Gastrocnemius medialis (tissue), 4 donors: ENCODE data around the gene DIPK1A. TPM values are rescaled to one million over a fixed set of nuclear protein-coding genes. Genes with fewer than 3 reads are reported as not detected.
"Not testable (repeated sequence)": the region's sequence is repeated elsewhere in the genome, so short reads cannot be mapped to it uniquely, and the experiment has no call there.

ENCODE experiments used
- ATAC-seq, 2 donors: fragments of 150-250 bp; one replicate each; pipeline ENCODE4 v1.9.1; 2016
- DNase-seq, 2 donors: peaks; one replicate each; pipeline ENCODE4 v3.0.0-alpha.2; 2019
- H3K27ac ChIP-seq, 4 donors: fragments of 200-600 bp; sonication (generic); 1 replicate in 1 of 4; 2 replicates in 3 of 4; pipeline ENCODE4 v1.5.1; 2016 to 2018; ENCODE audit warnings: mild to moderate bottlenecking in 2 of 4, moderate library complexity in 1 of 4
- H3K27me3 ChIP-seq, 3 donors: fragments of 200-600 bp; sonication (generic) in 2 of 3; 1 replicate in 1 of 3; 2 replicates in 2 of 3; pipeline versions ENCODE4 v1.5.1 to v1.6.0; 2016 to 2019; ENCODE audit warnings: mild to moderate bottlenecking in 1 of 3, moderate library complexity in 1 of 3
- H3K36me3 ChIP-seq, 2 donors: fragments of 200-600 bp; sonication (generic) in 1 of 2; one replicate each; pipeline ENCODE4 v1.5.1; 2017 to 2018
- H3K4me1 ChIP-seq, 2 donors: fragments of 200-600 bp; sonication (generic) in 1 of 2; one replicate each; pipeline ENCODE4 v1.5.1; 2016 to 2017; ENCODE audit warnings: mild to moderate bottlenecking in 2 of 2
- H3K4me3 ChIP-seq, 4 donors: fragments of 200-600 bp; sonication (generic) in 3 of 4; 1 replicate in 1 of 4; 2 replicates in 3 of 4; pipeline ENCODE4 v1.5.1; 2016 to 2019; ENCODE audit warnings: mild to moderate bottlenecking in 2 of 4
- H3K9me3 ChIP-seq, 3 donors: fragments of 200-600 bp; sonication (generic) in 2 of 3; 1 replicate in 1 of 3; 2 replicates in 2 of 3; pipeline ENCODE4 v1.5.1; 2016 to 2019
- CTCF ChIP-seq, 5 experiments: fragments of 450-650 bp in 3 of 5; fragments of 200-600 bp in 2 of 5; sonication (generic) in 2 of 5; IDR thresholded peaks in 4 of 5; conservative IDR thresholded peaks in 1 of 5; 1 replicate in 4 of 5; 2 replicates in 1 of 5; pipeline ENCODE4 v1.5.1; 2016 to 2019; ENCODE audit warnings: antibody characterized with exemption in 5 of 5, mild to moderate bottlenecking in 3 of 5, moderate library complexity in 3 of 5
- POLR2A ChIP-seq, 2 donors: fragments of 450-650 bp; IDR thresholded peaks; one replicate each; pipeline ENCODE4 v1.6.1; 2017; ENCODE audit warnings: antibody characterized with exemption in 2 of 2, mild to moderate bottlenecking in 2 of 2, moderate library complexity in 2 of 2
- in situ Hi-C, 4 donors: fragments of 200-750 bp; cut with MboI; loops; one replicate each; pipeline versions ENCODE4 v1.15.0 to v1.8.0; 2017; ENCODE audit warnings: low sequenced_read_pairs in 4 of 4
- intact Hi-C: fragments of 100-400 bp; cut with DNase I; formaldehyde crosslinking; loops from one replicate; pipeline ENCODE4 v1.15.1; 2023; ENCODE audit warnings: low total_unique reads
- total RNA-seq, 4 donors: library from RNA; depleted of rRNA; stranded (reverse); fragments of >200 nt; gene quantifications; one replicate each; pipeline versions ENCODE4 v1.1.0 to v1.2.3, GENCODE V29; 2016

The DIPK1A gene
- total RNA-seq, 4 donors from 2014 or later: 3.3 to 9.2 (median 4.7) TPM

DNA sequence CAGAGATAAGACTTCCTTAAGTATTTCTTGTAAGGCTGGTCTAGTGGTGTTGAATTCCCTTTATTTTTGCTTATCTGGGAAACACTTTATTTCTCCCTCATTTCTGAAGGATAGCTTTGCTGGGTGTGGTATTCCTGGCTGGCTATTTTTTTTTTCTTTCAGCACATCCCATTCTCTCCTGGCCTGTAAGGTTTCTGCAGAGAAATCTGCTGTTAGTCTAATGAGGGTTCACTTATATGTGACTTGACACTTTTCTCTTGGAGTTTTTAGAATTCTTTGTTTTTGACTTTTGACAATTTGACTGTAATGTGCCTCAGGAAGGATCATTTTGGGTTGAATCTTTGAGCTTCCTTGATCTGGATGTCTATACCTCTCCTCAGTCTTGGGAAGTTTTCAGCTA lies 61.5 kb downstream of the DIPK1A start:
- H3K27ac ChIP-seq: no peak overlapping the region
- H3K4me3 ChIP-seq: no peak overlapping the region
- no peak for TF ChIP-seq CTCF (IDR thresholded peaks at IDR 0.05 in 4 of 5, conservative IDR thresholded peaks at IDR 0.05 in 1 of 5)
- no peak for TF ChIP-seq POLR2A (IDR thresholded peaks at IDR 0.05)
- H3K27me3 ChIP-seq: no peaks in the 10 kb centered on the region
- intact Hi-C loops: no loop called here
- in situ Hi-C loops: no loop called here
- H3K36me3 ChIP-seq: peaks cover 0 to 5% of the 10 kb centered on the region in 2 donors
- H3K4me1 ChIP-seq: peaks cover 0 to 4% of the 10 kb centered on the region in 2 donors
- DNase-seq (no peak), ATAC-seq (no peak)
- H3K9me3 ChIP-seq: no peaks in the 10 kb centered on the region

DNA sequence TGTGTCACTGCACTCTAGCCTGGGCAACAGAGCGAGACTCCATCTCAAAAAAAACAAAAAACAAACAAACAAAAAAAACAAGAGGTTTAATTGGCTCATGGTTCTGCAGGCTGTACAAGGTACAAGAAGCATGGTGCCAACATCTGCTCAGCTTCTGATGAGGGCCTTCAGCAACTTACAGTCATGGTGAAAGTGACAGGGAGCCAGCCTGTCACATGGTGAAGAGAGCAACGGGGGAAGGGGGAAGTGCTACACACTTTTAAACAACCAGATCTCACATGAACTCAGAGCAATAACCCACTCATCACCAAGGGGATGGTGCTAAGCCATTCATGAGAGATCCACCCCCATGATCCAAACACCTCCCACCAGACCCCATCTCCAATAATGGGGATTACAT lies 63.2 kb downstream of the DIPK1A start:
- H3K4me1 ChIP-seq, H3K27ac ChIP-seq, in situ Hi-C loops, H3K4me3 ChIP-seq, H3K36me3 ChIP-seq, ATAC-seq, DNase-seq, H3K27me3 ChIP-seq, H3K9me3 ChIP-seq, intact Hi-C loops: not testable (repeated sequence)

DNA sequence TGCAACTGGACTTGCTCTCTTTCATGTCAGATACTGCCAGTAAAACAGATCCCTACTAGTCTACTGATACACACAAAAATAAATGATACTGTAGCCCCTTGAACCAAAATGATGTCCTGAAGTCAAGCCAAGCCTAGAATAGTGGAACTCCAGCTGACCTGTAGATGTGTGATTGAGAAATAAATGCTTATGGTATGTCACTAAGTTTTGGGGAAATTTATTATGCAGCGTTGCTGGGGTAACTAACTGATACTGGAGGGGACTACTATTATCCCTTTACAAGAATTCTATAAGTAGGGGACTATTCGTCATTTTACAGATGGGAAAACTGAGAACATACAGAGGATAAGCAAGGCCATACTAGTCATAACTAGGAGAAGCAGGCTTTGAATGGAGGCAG lies 73.8 kb downstream of the DIPK1A start:
- Histone ChIP-seq H3K4me3 (no peak overlapping the region), H3K27ac (no peak overlapping the region), H3K9me3 (no peaks in the 10 kb centered on the region), H3K27me3 (no peaks in the 10 kb centered on the region), H3K36me3 (no peaks in the 10 kb centered on the region), H3K4me1 (no peaks in the 10 kb centered on the region)
- ATAC-seq (no peak), DNase-seq (no peak)
- intact Hi-C loops (no loop called here), in situ Hi-C loops (no loop called here)
- TF ChIP-seq POLR2A (IDR thresholded peaks at IDR 0.05): no peak
- no peak for TF ChIP-seq CTCF (IDR thresholded peaks at IDR 0.05 in 4 of 5, conservative IDR thresholded peaks at IDR 0.05 in 1 of 5)

DNA sequence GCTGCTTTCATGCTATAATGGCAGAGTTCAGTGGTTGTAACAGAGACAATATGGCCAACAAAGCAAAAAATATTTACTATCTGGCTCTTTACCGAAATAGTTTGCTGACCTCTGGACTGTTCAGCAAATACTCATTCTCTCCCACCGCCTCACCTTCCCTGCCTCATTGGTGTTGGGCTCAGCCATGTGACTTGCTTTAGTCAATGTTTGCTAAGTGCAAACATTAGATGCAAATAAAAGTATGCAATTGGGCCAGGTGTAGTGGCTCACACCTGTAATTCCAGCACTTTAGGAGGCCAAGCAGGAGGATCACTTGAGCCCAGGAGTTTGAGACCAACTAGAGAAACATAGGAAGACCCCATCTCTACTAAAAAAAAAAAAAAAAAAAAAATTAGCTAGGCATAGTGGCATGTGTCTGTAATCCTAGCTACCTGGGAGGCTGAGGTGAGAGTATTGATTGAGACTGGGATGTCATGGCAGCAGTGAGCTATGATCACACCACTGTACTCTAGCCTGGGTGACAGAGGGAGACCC lies 74.3 kb downstream of the DIPK1A start:
- no peak for DNase-seq
- Histone ChIP-seq H3K4me1 (no peaks in the 10 kb centered on the region), H3K4me3 (no peak overlapping the region), H3K36me3 (no peaks in the 10 kb centered on the region), H3K27me3 (no peaks in the 10 kb centered on the region), H3K27ac (no peak overlapping the region), H3K9me3 (no peaks in the 10 kb centered on the region)
- intact Hi-C loops: no loop called here
- in situ Hi-C loops: no loop called here
- TF ChIP-seq POLR2A (IDR thresholded peaks at IDR 0.05) (no peak), CTCF (IDR thresholded peaks at IDR 0.05 in 4 of 5, conservative IDR thresholded peaks at IDR 0.05 in 1 of 5) (no peak)
- no peak for ATAC-seq

- H3K27ac ChIP-seq: no peak overlapping the region
- H3K9me3 ChIP-seq: no peaks in the 10 kb centered on the region
- no peaks in the 10 kb centered on the region for H3K4me1 ChIP-seq
- TF ChIP-seq CTCF (IDR thresholded peaks at IDR 0.05 in 4 of 5, conservative IDR thresholded peaks at IDR 0.05 in 1 of 5) (no peak), POLR2A (IDR thresholded peaks at IDR 0.05) (no peak)
- DNase-seq: no peak
- ATAC-seq: no peak
- no peaks in the 10 kb centered on the region for H3K27me3 ChIP-seq
- no peak overlapping the region for H3K4me3 ChIP-seq
- in situ Hi-C loops (no loop called here), intact Hi-C loops (no loop called here)
- H3K36me3 ChIP-seq: no peaks in the 10 kb centered on the region
Observed at GRCh38 chr1:92884195-92884594, 77.1 kb downstream of the DIPK1A start.
